Activated CD8-positive, alpha-beta memory T cell treated with anti-CD3 and anti-CD28 coated beads for 4 hours (primary cell): ENCODE measurements around the gene LSAMP.

ENCODE experiments used
- DNase-seq, 2 donors: peaks; one replicate each; pipeline ENCODE4 v3.0.0-alpha.2; 2020; ENCODE audit warnings: low read depth in 2 of 2

The LSAMP gene

DNA sequence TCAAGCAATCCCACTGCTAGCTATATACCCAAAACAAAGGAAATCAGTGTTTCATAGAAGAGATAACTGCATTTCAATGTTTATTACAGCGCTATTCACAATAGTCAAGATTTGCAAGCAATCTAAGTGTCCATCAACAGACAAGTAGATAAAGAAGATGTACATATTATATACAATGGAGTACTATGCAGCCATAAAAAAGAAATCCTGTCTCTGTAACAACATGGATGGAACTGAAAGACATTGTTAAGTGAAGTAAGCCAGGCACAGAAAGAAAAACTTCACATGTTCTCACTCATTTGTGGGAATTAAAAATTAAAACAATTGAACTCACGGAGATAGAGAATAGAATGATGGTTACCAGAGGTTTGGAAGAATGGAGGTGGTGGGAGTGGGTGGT lies 89.2 kb downstream of the LSAMP start:
- DNase-seq, result no peak

GRCh38 chr3:116354382-116354781 lies 90.9 kb downstream of the LSAMP start:
- no peak for DNase-seq

DNA sequence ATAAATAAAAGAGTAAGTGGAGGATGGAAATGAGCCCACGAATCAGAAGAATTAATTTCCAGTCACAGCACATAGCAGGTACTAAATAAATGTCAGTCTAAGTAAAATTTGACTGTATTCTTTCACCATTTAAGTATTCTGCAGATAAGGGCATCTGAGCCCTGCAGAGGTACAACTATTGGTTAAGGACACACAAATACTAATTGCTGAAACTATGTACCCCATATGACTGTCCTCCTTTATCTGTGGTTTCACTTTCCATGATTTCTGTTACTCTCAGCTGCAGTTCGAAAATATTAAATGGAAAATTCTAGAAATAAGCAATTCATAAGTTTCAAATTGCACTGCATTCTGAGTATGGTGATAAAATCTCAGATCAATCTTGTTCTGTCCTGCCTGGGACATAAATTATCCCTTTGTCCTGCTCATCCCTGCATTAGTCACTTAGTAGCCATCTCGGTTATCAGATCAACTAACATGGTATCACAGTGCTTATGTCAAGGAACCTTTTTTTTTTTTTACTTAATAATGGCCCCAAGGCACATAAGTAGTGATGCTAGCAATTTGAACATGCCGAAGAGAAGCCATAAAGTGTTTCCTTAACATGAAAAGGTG lies 95.1 kb downstream of the LSAMP start:
- DNase-seq, result no peak

- DNase-seq, result no peak
These were observed 97.1 kb downstream of the LSAMP start for GRCh38 chr3:116348216-116348615.

GRCh38 chr3:116342499-116342898 lies 102.8 kb downstream of the LSAMP start:
- no peak for DNase-seq

- no peak for DNase-seq
These were observed 103.4 kb downstream of the LSAMP start for GRCh38 chr3:116341899-116342298.

DNA sequence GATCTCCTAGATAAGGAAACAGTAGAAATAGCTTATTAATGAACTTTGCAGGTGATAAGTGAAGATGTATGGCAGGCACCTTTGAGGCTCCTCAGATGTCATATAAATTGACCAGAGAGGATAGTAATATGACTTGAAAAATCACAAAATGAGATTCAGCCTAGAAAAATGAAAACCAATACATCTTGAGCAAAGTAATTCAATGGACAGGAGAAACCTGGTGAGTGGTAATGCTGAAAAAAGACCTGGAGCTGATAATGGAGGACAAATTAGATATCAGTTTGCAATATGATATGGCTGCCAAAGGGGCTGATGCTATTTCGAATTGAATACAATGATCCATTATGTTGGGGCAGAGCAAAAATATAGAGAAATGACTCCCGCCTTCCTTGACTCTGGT lies 103.9 kb downstream of the LSAMP start:
- DNase-seq, result no peak

GRCh38 chr3:116340680-116341216 lies 104.5 kb downstream of the LSAMP start:
- DNase-seq, result no peak

DNA sequence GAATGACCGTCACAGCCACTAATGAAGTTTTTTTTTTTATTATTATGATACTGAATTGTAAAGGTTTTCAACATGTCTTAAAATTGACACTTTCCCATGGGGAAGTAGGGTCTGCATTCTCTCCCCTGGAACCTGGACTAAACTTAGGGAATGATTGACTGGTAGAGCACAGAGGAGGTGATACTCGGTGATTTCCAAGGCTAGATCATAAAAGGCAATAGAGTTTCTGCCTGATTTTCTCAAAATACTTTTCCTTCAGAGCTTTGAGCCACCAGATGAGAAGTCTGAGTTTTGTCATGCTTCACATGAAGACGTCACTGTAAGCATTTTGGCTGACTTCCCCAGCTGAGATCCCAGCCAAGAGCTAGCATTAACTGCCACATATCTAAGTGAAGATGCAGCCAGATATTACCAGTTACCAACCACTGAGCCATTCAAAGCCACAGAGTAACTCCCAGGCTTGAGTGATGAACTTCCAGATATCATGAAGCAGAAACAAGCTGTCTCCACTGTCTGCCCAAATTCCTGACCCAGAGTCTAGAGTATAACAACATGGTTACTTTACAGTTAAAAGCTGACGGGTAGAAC lies 105.8 kb downstream of the LSAMP start:
- no peak for DNase-seq

DNA sequence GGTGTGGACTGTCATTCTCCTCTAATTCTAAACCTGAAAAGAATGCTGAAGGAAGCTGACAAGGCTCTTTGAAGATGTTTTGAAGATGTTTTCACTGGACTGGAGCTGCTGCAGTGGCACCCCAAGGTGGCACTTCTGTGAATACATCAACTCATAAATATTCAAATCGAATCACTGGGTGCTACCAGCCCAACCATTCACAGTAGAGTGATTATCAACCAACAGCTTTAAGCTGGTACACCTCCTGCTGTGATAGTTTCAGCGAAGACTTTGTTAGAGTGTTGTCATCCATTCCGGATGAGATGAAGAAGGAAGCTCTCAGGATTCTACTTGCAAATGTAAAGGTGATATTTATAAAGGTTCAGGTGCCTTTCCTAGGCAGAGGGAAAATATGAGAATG lies 106.6 kb downstream of the LSAMP start:
- DNase-seq, result no peak

DNA sequence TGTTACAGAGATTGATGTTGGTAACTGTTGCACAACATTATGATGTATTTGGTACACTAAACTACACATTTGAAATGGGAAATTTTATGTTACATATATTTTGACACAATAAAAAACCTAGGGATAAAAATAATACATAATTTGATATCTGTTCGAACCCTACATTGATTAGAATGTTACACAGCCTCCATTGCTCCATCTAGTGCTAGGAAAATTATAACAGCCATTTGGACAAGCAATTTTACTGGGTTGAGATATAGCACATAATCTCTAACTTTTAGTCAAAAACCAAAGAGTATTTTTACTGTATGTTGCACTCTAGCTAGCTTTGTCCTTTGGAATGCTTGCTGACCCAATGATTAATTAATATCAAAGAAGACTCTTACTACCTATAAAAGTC lies 108.1 kb downstream of the LSAMP start:
- DNase-seq, result no peak

GRCh38 chr3:116331380-116331779 lies 113.9 kb downstream of the LSAMP start:
- DNase-seq, result no peak

DNA sequence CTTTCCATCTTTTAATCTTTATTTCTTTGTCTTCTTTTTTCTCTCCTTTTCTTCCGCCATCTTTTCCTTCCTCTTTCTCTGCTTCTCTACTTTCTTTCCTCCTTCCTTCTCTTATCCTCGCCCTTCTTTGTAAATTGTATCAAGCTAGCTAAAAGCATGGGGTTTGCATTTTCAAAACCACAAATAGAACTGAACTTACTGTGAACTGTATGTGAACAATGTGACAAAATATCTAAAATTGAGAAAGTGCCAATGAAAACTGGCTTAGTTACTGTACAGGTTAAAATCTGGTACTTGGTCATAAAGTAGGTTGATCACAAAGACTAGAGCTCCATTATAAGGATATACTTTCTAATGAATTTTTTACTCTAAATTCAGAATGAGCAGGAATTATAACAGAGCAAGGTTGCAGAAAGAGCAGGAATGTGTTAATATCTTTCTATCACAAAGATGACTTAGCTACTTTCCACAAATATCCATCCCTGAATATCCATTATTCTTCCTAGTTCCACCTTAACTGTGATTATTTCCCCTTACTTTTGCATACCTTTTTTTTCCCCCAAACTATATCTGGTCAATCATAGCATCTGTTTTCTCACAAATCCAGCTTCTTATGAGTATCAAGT lies 122.4 kb downstream of the LSAMP start:
- no peak for DNase-seq

DNA sequence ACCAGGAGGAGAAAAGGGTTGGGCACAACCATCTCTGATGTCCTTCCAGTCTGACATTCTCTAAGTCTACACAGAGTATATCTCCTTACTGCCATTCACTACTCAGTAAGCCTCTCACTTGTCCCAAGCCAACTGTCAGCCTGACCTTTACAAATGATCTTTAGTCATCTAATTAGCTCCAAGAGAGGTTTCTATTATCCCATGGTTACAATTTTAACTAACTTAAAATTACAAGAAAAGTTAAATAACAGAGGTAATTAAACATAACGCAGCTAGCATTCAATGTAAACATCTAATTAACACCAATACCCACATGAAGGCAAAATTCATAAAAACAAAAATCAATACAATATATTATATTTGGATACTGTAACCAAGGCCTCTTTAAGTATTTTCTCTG lies 126.9 kb downstream of the LSAMP start:
- DNase-seq, result no peak

DNA sequence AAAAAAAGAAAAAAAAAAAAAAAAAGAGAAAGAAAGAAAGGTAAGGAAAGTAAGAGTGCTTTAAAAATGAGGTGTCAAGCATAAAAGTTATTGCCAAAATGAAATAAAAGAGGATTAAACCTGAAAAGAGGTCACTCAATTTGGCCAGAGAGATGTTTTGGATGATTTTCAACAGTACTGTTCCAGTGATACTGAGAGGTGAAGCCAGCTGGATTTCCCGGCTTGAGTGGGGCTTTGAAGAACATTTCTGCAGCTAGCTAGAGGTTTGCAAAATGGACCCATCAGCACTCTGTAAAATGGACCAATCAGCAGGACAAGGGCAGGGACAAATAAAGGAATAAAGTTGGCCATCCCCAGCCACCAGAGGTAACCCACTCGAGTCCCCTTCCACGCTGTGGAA lies 128.5 kb downstream of the LSAMP start:
- DNase-seq, result no peak

DNA sequence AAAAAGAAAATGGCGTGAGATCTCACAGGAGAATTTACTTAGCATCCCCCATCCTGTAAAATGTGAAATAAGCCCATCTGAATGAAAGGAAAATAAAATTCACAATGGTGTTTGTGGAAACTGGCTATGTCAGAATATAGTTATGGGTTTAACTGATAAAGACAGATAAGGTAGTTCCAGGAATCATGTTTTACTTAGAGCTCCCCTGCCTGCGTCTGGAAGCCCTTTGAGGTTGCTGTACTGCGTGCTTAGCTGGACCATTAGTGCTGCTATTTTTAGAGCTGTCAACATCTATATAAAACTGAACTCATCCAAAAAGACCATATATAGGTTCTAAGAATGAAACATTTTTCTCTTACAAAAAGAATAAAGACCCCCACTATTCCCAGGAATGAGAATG lies 130.8 kb downstream of the LSAMP start:
- no peak for DNase-seq

GRCh38 chr3:116306720-116307119 lies 138.6 kb downstream of the LSAMP start:
- no peak for DNase-seq

GRCh38 chr3:116306149-116306548 lies 139.1 kb downstream of the LSAMP start:
- DNase-seq, result no peak

GRCh38 chr3:116302087-116302747 lies 143.1 kb downstream of the LSAMP start:
- DNase-seq, result no peak

DNA sequence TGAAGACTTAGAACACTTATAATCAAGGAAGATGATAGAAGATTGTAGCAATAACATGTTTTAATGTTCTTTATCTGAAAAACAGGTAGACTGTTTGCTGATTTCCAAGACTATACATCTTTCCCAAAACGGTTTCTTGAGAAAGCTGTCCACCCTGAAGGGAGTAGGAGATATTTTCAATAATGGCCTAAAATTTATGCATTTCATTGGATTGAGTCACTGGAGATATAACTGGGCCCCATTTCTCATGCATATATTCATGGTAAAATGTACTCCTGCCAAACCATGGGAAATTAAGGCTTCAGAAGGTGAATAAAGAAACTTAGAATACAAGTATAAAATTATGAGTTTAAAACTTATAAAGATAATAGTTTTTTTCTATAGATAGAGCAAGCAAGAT lies 143.9 kb downstream of the LSAMP start:
- DNase-seq, result no peak

DNA sequence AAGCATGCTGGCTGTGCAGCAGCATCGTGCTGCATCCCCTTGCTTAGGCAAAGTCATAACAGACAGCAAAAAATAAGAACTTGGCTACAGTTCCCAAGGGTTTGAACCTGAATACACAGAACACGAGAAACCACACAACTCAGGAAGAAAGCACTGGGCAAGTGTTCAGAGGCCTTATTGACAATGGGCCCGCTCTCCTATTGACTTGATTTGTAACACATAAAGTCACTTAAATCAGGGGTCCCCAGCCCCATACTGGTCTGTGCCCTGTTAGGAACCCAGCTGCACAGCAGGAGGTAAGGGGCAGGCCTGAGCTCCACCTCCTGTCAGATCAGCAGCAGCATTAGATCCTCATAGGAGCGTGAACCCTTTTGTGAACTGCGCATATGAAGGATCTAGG lies 145.1 kb downstream of the LSAMP start:
- DNase-seq, result no peak

DNA sequence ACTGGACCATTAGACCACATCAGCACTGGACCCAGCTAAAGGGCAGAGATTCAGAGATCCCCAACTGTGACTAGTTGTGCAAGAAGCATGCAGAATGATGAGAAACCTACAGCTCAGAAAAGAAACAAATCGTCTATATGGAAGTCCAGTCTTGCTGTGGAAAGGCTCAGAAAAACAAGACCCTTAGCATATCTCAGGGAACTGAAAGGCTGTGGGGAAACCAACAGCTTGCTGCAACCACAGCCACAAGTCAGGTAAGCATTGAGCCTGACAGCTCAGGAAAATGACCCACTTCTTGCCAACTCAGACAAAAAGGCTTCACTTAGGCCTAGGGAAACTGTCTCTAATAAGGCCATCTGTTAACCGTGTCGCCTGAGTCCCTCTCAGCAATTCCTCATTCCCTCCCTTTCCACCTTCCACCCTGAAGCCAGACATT lies 145.6 kb downstream of the LSAMP start:
- DNase-seq, result no peak

GRCh38 chr3:116298151-116298550 lies 147.1 kb downstream of the LSAMP start:
- DNase-seq, result no peak
